Nephron progenitor cell (in vitro differentiated cells): Measurements from ENCODE around the gene BCDIN3D.

Source experiments
- DNase-seq: peaks from one replicate; pipeline ENCODE4 v3.0.0; 2021
- H3K27ac Mint-ChIP-seq: 2 replicates; pipeline ENCODE4 v1.8.0; 2021; ENCODE audit warnings: mild to moderate bottlenecking, moderate library complexity, mixed read lengths
- H3K27me3 Mint-ChIP-seq: 2 replicates; pipeline ENCODE4 v1.8.0; 2021; ENCODE audit warnings: mild to moderate bottlenecking, low read depth, mixed read lengths; ENCODE audit not compliant: poor library complexity
- H3K36me3 Mint-ChIP-seq: 2 replicates; pipeline ENCODE4 v1.8.0; 2021; ENCODE audit warnings: low read depth, mixed read lengths
- H3K4me1 Mint-ChIP-seq: 2 replicates; pipeline ENCODE4 v1.8.0; 2021; ENCODE audit warnings: mixed read lengths
- H3K4me3 Mint-ChIP-seq: 2 replicates; pipeline ENCODE4 v1.8.0; 2021; ENCODE audit warnings: mild to moderate bottlenecking, moderate library complexity, mixed read lengths
- H3K9me3 Mint-ChIP-seq: 2 replicates; pipeline ENCODE4 v1.8.0; 2021; ENCODE audit warnings: mild to moderate bottlenecking, moderate library complexity, mixed read lengths
- CTCF ChIP-seq: fragments of 200-600 bp; sonication (generic); IDR thresholded peaks from 2 replicates; pipeline ENCODE4 v1.5.0; 2021; ENCODE audit warnings: antibody characterized with exemption

Gene BCDIN3D

GRCh38 chr12:49853671-49854070 lies 10.8 kb upstream of the BCDIN3D start:
- Mint-ChIP-seq H3K27me3 (peaks cover 67% of the 10 kb centered on the region), H3K9me3 (peaks cover 13% of the 10 kb centered on the region), H3K4me3 (no peak overlapping the region), H3K4me1 (no peaks in the 10 kb centered on the region), H3K27ac (no peak overlapping the region), H3K36me3 (no peaks in the 10 kb centered on the region)
- DNase-seq, result no peak
- TF ChIP-seq CTCF, result no peak

GRCh38 chr12:49847161-49847560 lies 4.3 kb upstream of the BCDIN3D start:
- DNase-seq, result no peak
- H3K27ac Mint-ChIP-seq, result no peak overlapping the region

GRCh38 chr12:49846032-49846431 lies 3.1 kb upstream of the BCDIN3D start:
- Mint-ChIP-seq H3K4me1 (peaks cover 22% of the 10 kb centered on the region), H3K27me3 (peaks cover 34% of the 10 kb centered on the region), H3K36me3 (no peaks in the 10 kb centered on the region), H3K4me3 (no peak overlapping the region), H3K27ac (no peak overlapping the region), H3K9me3 (no peaks in the 10 kb centered on the region)
- TF ChIP-seq CTCF, result no peak
- no peak for DNase-seq

More at GRCh38 chr12:49847161-49847560, 4.3 kb upstream of the BCDIN3D start:
- no peaks in the 10 kb centered on the region for H3K9me3 Mint-ChIP-seq
- H3K27me3 Mint-ChIP-seq, result peaks cover 45% of the 10 kb centered on the region
- H3K4me3 Mint-ChIP-seq, result no peak overlapping the region
- TF ChIP-seq CTCF, result no peak
- H3K4me1 Mint-ChIP-seq, result peaks cover 11% of the 10 kb centered on the region
- no peaks in the 10 kb centered on the region for H3K36me3 Mint-ChIP-seq

GRCh38 chr12:49843876-49844437 lies 1.1 kb upstream of the BCDIN3D start:
- H3K4me3 Mint-ChIP-seq, result peak overlapping the region; percentile 91
- H3K9me3 Mint-ChIP-seq, result no peaks in the 10 kb centered on the region

GRCh38 chr12:49843411-49843810 lies 505 bp upstream of the BCDIN3D start:
- no peaks in the 10 kb centered on the region for H3K36me3 Mint-ChIP-seq
- no peak for TF ChIP-seq CTCF
- H3K27me3 Mint-ChIP-seq, result peaks cover 12% of the 10 kb centered on the region
- no peak for DNase-seq
- H3K27ac Mint-ChIP-seq, result peak overlapping the region; percentile 79
- no peaks in the 10 kb centered on the region for H3K9me3 Mint-ChIP-seq
- peaks cover 31% of the 10 kb centered on the region for H3K4me1 Mint-ChIP-seq
- peak overlapping the region; percentile 91 for H3K4me3 Mint-ChIP-seq

More at GRCh38 chr12:49843876-49844437, 1.1 kb upstream of the BCDIN3D start:
- Mint-ChIP-seq H3K36me3 (no peaks in the 10 kb centered on the region), H3K27ac (no peak overlapping the region), H3K27me3 (peaks cover 17% of the 10 kb centered on the region), H3K4me1 (peaks cover 31% of the 10 kb centered on the region)
- TF ChIP-seq CTCF, result no peak
- no peak for DNase-seq

GRCh38 chr12:49838973-49839633 lies 3.8 kb downstream of the BCDIN3D start:
- peak; percentile 32 for TF ChIP-seq CTCF
- H3K4me3 Mint-ChIP-seq, result no peak overlapping the region
- peak; percentile 20 for DNase-seq

More at GRCh38 chr12:49838973-49839633, 3.8 kb downstream of the BCDIN3D start:
- Mint-ChIP-seq H3K36me3 (peaks cover 5% of the 10 kb centered on the region), H3K27ac (peak overlapping the region; percentile 88), H3K27me3 (no peaks in the 10 kb centered on the region), H3K9me3 (no peaks in the 10 kb centered on the region), H3K4me1 (peaks cover 31% of the 10 kb centered on the region)
